H1 (cell line): ENCODE measurements around the gene WWP2. TPM values are rescaled to one million over a fixed set of nuclear protein-coding genes. Genes with fewer than 3 reads are reported as not detected.

Experiments
- CTCF ChIA-PET: fragments of 300-600 bp; sonication (Branson Sonifier 250); formaldehyde crosslinking; loops from one replicate; lab custom pipeline; 2021; ENCODE audit not compliant: partially characterized antibody; lab: Charles Lee
- POLR2A ChIA-PET: fragments of 300-600 bp; sonication (Branson Sonifier 250); formaldehyde crosslinking; loops from one replicate; lab custom pipeline; 2021; ENCODE audit warnings: inconsistent platforms; ENCODE audit not compliant: partially characterized antibody; lab: Charles Lee
- DNase-seq, 2 experiments: peaks; one replicate each; pipeline versions ENCODE4 v3.0.0 to v3.0.0-alpha.2; 2010 to 2022; ENCODE audit warnings: low spot score in 2 of 2, low read depth in 1 of 2, mixed read lengths in 1 of 2
- FAIRE-seq: peaks from 2 replicates; lab custom pipeline; 2011; peaks lifted over from hg19 to GRCh38; lab: Jason Lieb, UNC
- H2AFZ ChIP-seq: 2 replicates; pipeline ENCODE4 v1.8.1; 2012; ENCODE audit warnings: low read length, inconsistent platforms
- H2AK5ac ChIP-seq: 2 replicates; pipeline ENCODE4 v1.6.1; 2013; ENCODE audit warnings: low read depth, low read length
- H2BK120ac ChIP-seq: replicated peaks from 2 replicates; pipeline ENCODE3; 2013; ENCODE audit warnings: low read depth, low read length, inconsistent platforms
- H2BK12ac ChIP-seq: 2 replicates; pipeline ENCODE4 v1.6.1; 2013; ENCODE audit warnings: low read depth, low read length
- H2BK15ac ChIP-seq: 2 replicates; pipeline ENCODE4 v1.6.1; 2013; ENCODE audit warnings: low read length
- H2BK20ac ChIP-seq: 2 replicates; pipeline ENCODE4 v1.6.1; 2013; ENCODE audit warnings: low read length
- H2BK5ac ChIP-seq: 2 replicates; pipeline ENCODE4 v1.6.1; 2013; ENCODE audit warnings: low read depth, low read length
- H3K14ac ChIP-seq: 2 replicates; pipeline ENCODE4 v1.6.1; 2013; ENCODE audit warnings: inconsistent platforms; ENCODE audit not compliant: insufficient read length
- H3K18ac ChIP-seq: 2 replicates; pipeline ENCODE4 v1.6.1; 2013; ENCODE audit warnings: low read length; ENCODE audit errors: extremely low read depth
- H3K23ac ChIP-seq: 2 replicates; pipeline ENCODE4 v1.6.1; 2013; ENCODE audit warnings: inconsistent platforms; ENCODE audit not compliant: insufficient read length
- H3K23me2 ChIP-seq: 2 replicates; pipeline ENCODE4 v1.6.1; 2013; ENCODE audit warnings: low read depth, low read length
- H3K27ac ChIP-seq: 2 replicates; pipeline ENCODE4 v1.6.1; 2011; ENCODE audit warnings: low read depth, low read length, inconsistent platforms
- H3K27me3 ChIP-seq, 4 experiments: replicated peaks in 1 of 4; 1 replicate in 1 of 4; 2 replicates in 3 of 4; pipeline versions ENCODE4 v1.6.1 to v1.8.1; 2011 to 2013; ENCODE audit warnings: low read length in 3 of 4, mild to moderate bottlenecking in 3 of 4, inconsistent platforms in 2 of 4, mixed read lengths in 2 of 4, moderate library complexity in 1 of 4; ENCODE audit not compliant: control insufficient read depth in 3 of 4, insufficient read depth in 3 of 4; ENCODE audit errors: extremely low read depth in 1 of 4
- H3K36me3 ChIP-seq, 4 experiments: 2 replicates each; pipeline versions ENCODE4 v1.6.1 to v1.8.1; 2011 to 2013; ENCODE audit warnings: mild to moderate bottlenecking in 4 of 4, low read length in 3 of 4, moderate library complexity in 2 of 4, control low read depth in 1 of 4, inconsistent platforms in 1 of 4; ENCODE audit not compliant: insufficient read depth in 4 of 4, control insufficient read depth in 2 of 4
- H3K4ac ChIP-seq: replicated peaks from 2 replicates; pipeline ENCODE3; 2013; ENCODE audit warnings: low read length, low read depth, mixed read lengths, inconsistent platforms; ENCODE audit not compliant: insufficient read length
- H3K4me1 ChIP-seq, 4 experiments: replicated peaks in 1 of 4; 1 replicate in 1 of 4; 2 replicates in 3 of 4; pipeline versions ENCODE4 v1.6.1 to v1.8.1; 2011 to 2013; ENCODE audit warnings: low read length in 3 of 4, inconsistent platforms in 2 of 4, mixed read lengths in 1 of 4; ENCODE audit not compliant: insufficient read depth in 4 of 4, control insufficient read depth in 3 of 4
- H3K4me2 ChIP-seq, 2 experiments: 2 replicates each; pipeline versions ENCODE4 v1.6.1 to v1.8.1; 2011 to 2013; ENCODE audit warnings: low read depth in 2 of 2, low read length in 2 of 2, control low read depth in 1 of 2, inconsistent platforms in 1 of 2, mild to moderate bottlenecking in 1 of 2; ENCODE audit not compliant: insufficient read depth in 1 of 2
- H3K4me3 ChIP-seq, 4 experiments: fragments of 200-600, 300-600 bp in 1 of 4; sonication (generic), shearing (Covaris generic), sonication (Bioruptor Twin) in 1 of 4; 2 replicates each; pipeline versions ENCODE4 v1.5.1 to v1.8.1; 2011 to 2016; ENCODE audit warnings: low read length in 4 of 4, low read depth in 3 of 4, control low read depth in 2 of 4, inconsistent platforms in 2 of 4, mild to moderate bottlenecking in 2 of 4, mixed read lengths in 1 of 4, moderate library complexity in 1 of 4; ENCODE audit not compliant: insufficient read depth in 2 of 4; ENCODE audit errors: extremely low read depth in 1 of 4
- H3K56ac ChIP-seq: replicated peaks from 2 replicates; pipeline ENCODE3; 2013; ENCODE audit warnings: low read depth, mild to moderate bottlenecking, mixed read lengths, low read length, inconsistent platforms; ENCODE audit not compliant: insufficient read length
- H3K79me1 ChIP-seq: 2 replicates; pipeline ENCODE4 v1.6.1; 2013; ENCODE audit warnings: low read depth, low read length, control low read depth
- H3K79me2 ChIP-seq, 2 experiments: 2 replicates each; pipeline versions ENCODE4 v1.6.1 to v1.8.1; 2012 to 2013; ENCODE audit warnings: low read length in 2 of 2, mild to moderate bottlenecking in 2 of 2, inconsistent platforms in 1 of 2; ENCODE audit not compliant: insufficient read depth in 2 of 2, control insufficient read depth in 1 of 2
- H3K9ac ChIP-seq, 4 experiments: replicated peaks in 1 of 4; 1 replicate in 1 of 4; 2 replicates in 3 of 4; pipeline versions ENCODE4 v1.6.1 to v1.8.1; 2011 to 2013; ENCODE audit warnings: low read depth in 3 of 4, low read length in 3 of 4, control low read depth in 2 of 4, mild to moderate bottlenecking in 2 of 4, moderate library complexity in 2 of 4, inconsistent platforms in 1 of 4; ENCODE audit errors: extremely low read depth in 1 of 4
- H3K9me3 ChIP-seq, 2 experiments: 2 replicates each; pipeline versions ENCODE4 v1.6.1 to v1.8.1; 2012 to 2013; ENCODE audit warnings: mild to moderate bottlenecking in 2 of 2, moderate library complexity in 2 of 2, control low read depth in 1 of 2, inconsistent platforms in 1 of 2, low read depth in 1 of 2, low read length in 1 of 2, mixed read lengths in 1 of 2; ENCODE audit not compliant: insufficient read depth in 2 of 2
- H4K20me1 ChIP-seq, 2 experiments: replicated peaks in 1 of 2; 2 replicates each; pipeline versions ENCODE3 to v1.8.1; 2011 to 2013; ENCODE audit warnings: inconsistent platforms in 2 of 2, low read length in 2 of 2, mild to moderate bottlenecking in 1 of 2; ENCODE audit not compliant: insufficient read depth in 2 of 2, control insufficient read depth in 1 of 2
- H4K5ac ChIP-seq: 2 replicates; pipeline ENCODE4 v1.6.1; 2013; ENCODE audit warnings: low read length, low read depth, mixed read lengths, inconsistent platforms; ENCODE audit not compliant: insufficient read length
- H4K8ac ChIP-seq: 2 replicates; pipeline ENCODE4 v1.8.0; 2013; ENCODE audit warnings: mild to moderate bottlenecking, moderate library complexity, low read length, inconsistent platforms; ENCODE audit not compliant: insufficient read depth; ENCODE audit errors: extremely low read depth
- H4K91ac ChIP-seq: replicated peaks from 2 replicates; pipeline ENCODE3; 2013; ENCODE audit warnings: low read length, mixed read lengths, inconsistent platforms; ENCODE audit not compliant: insufficient read length
- BRCA1 ChIP-seq: IDR thresholded peaks from 2 replicates; pipeline ENCODE4 v1.6.1; 2012; ENCODE audit warnings: low read depth, low read length, improper control_type of control experiment
- POLR2AphosphoS5 ChIP-seq: IDR thresholded peaks from 2 replicates; pipeline ENCODE4 v1.6.1; 2011; ENCODE audit warnings: low read depth, low read length
- WGBS, 2 experiments: shearing (Covaris generic) in 1 of 2; methylation state at CpG; one replicate each; pipeline versions ENCODE4 v1.1.6 to v1.1.7; 2013 to 2015; ENCODE audit warnings: low lambda C conversion rate in 2 of 2, mixed read lengths in 2 of 2, inconsistent platforms in 1 of 2, low coverage in 1 of 2, missing lambda C conversion rate in 1 of 2; ENCODE audit not compliant: insufficient replicate concordance in 2 of 2, insufficient coverage in 1 of 2, insufficient read length in 1 of 2; ENCODE audit errors: extremely low coverage in 1 of 2, missing lambda C conversion rate in 1 of 2; 5-methylcytosine and 5-hydroxymethylcytosine counted together
- polyA plus RNA-seq, 7 experiments: library from polyadenylated mRNA; depleted of rRNA in 3 of 7; stranded (reverse) in 5 of 7; unstranded in 2 of 7; fragments of >200 nt in 5 of 7; fragments of 200-250 nt in 2 of 7; gene quantifications; 1 replicate in 5 of 7; 2 replicates in 1 of 7; 4 replicates in 1 of 7; pipeline versions ENCODE4 v1.2.1 to v1.2.3, GENCODE V29; 2011 to 2013; ENCODE audit warnings: missing spikeins in 2 of 7, mixed read lengths in 2 of 7
- total RNA-seq: library from RNA; stranded (reverse); fragmentation: NEBNext Ultra II Directional; extraction: Animal tissue kit (Norgen Biotek cat#: 25700); gene quantifications from 2 replicates; pipeline ENCODE4 v1.2.1, GENCODE V29; 2021

The WWP2 gene
- total and polyA plus RNA-seq, 2 of the 8 experiments (the other 6 are each of a cell fraction or from before 2014, with no cell fraction given) = 14.1 to 42.2 TPM

DNA sequence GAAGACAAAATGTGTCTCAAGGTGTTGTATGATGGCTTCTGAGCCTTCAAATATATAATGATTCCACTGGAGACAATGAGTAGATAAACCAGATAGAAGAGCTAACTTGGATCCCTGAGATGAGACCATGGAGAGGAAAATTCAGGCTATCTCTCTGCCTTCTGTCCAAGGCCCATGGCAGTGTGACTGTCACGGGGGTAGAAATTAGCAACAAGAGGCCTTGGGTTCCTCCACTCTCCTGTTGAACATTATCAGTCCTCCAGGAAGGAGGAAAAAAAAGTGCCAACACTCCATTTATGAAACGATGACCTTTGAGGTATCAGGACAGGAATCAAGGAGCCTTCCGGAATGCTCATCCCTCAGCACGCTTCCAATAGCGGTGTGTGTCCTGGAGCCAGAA, 75.2 kb downstream of the WWP2 start:
- Histone ChIP-seq H3K4me1 (peaks cover 1 to 9% (median 6%) of the 10 kb centered on the region in 4 experiments; a peak in 4 of 7 replicates), H3K27me3 (no peaks in the 10 kb centered on the region), H3K4ac (no peak overlapping the region), H3K56ac (no peak overlapping the region), H4K5ac (no peak overlapping the region), H2BK20ac (no peak overlapping the region), H2BK120ac (no peak overlapping the region), H2BK15ac (no peak overlapping the region), H3K23me2 (no peaks in the 10 kb centered on the region), H2AFZ (no peak overlapping the region), H3K79me1 (no peaks in the 10 kb centered on the region), H3K18ac (no peak overlapping the region), H3K4me3 (no peak overlapping the region), H3K14ac (no peak overlapping the region), H3K27ac (no peak overlapping the region), H4K91ac (no peak overlapping the region), H3K4me2 (no peak overlapping the region), H4K20me1 (peaks cover 0 to 2% of the 10 kb centered on the region in 2 experiments), H2AK5ac (no peak overlapping the region), H3K9me3 (no peaks in the 10 kb centered on the region), H2BK12ac (no peak overlapping the region), H4K8ac (no peak overlapping the region), H3K23ac (no peak overlapping the region), H3K79me2 (no peaks in the 10 kb centered on the region), H3K9ac (no peak overlapping the region), H2BK5ac (no peak overlapping the region), H3K36me3 (peaks cover 0 to 3% (median 1%) of the 10 kb centered on the region in 4 experiments; a peak in 2 of 8 replicates)
- POLR2A ChIA-PET = no interaction called here
- CTCF ChIA-PET = no interaction called here
- 91% methylated on average over 5 of the region's 5 CpGs; no CpG with 5 or more reads in 1 of the 2 experiments for WGBS, 2 experiments
- DNase-seq = no peak
- FAIRE-seq = no peak
- TF ChIP-seq POLR2AphosphoS5 (no peak), BRCA1 (no peak)
